GM19455 (cell line): ENCODE data around the gene TUBB4A.

Experiments
- ATAC-seq: cut with Tn5 transposase; IDR thresholded peaks from one replicate; pipeline ENCODE4 v1.9.1; 2021; ENCODE audit not compliant: unreplicated experiment

Gene TUBB4A

DNA sequence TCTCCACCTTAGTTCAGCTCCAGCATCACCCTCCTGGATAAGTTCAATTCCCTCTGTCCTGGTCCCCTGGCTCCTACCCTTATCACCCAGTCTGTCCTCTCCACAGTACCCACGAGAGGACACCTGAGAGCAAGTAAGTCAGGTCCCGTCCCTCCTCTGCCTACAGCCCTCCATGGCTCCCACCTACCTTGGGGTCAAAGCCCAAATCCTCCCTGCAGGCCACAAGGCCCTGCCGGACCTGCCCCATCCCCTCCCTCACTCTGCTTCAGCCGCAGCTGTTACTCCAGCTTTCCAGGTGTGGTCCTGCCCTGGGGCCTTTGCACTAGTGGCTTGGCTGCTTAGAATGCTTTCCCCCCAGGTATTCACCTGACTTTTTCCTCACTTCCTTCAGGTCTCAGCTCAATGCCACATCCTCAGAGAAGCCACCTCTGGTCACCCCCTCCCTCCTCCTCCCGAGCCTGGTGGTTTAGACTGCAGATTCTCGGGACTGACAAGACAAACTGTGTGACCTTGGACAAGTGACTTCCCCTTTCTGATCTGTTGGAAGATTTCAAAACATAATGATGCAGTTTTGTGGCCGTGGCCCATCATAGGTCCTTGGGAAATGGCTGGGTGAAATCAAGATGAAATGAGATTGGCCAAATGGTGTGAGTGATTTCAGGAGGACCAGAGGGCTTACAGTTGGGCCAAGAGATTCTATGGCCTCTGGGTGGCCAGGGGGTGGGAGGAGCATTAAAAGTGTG, 3.6 kb downstream of the TUBB4A start:
- ATAC-seq: no peak

DNA sequence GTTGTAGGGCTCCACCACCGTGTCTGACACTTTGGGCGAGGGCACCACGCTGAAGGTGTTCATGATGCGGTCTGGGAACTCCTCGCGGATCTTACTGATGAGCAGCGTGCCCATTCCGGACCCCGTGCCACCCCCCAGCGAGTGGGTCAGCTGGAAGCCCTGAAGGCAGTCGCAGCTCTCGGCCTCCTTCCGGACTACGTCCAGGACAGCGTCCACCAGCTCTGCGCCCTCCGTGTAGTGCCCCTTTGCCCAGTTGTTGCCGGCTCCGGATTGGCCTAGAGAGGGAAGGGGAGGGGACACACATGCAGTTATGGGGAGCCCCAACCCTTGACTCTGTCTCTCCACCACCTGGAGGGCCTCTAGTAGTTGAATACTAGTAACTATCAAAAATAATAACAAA, 6.2 kb downstream of the TUBB4A start:
- ATAC-seq: no peak

GRCh38 chr19:6494438-6495036, 7.6 kb downstream of the TUBB4A start:
- no peak for ATAC-seq

- ATAC-seq: no peak
Measured at GRCh38 chr19:6491802-6492592, 10.1 kb downstream of the TUBB4A start.

DNA sequence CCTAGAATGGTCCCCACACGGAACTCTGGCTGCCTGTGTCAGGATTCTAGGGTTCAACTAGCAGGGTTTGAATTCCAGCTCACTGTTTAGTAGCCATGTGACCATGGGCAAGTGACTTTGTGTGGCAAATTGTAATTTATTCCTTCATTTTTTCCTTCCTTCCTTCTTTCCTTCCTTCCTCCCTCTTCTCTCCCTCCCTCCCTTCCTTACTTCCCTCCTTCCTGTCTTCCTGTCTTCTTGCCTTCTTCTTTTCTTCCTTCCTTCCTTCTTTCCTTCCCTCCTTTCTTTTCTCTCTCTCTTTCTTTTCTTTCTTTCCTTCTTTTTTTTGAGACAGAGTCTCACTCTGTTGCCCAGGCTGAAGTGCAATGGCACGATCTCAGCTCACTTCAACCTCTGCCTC, 12.0 kb downstream of the TUBB4A start:
- ATAC-seq: no peak

DNA sequence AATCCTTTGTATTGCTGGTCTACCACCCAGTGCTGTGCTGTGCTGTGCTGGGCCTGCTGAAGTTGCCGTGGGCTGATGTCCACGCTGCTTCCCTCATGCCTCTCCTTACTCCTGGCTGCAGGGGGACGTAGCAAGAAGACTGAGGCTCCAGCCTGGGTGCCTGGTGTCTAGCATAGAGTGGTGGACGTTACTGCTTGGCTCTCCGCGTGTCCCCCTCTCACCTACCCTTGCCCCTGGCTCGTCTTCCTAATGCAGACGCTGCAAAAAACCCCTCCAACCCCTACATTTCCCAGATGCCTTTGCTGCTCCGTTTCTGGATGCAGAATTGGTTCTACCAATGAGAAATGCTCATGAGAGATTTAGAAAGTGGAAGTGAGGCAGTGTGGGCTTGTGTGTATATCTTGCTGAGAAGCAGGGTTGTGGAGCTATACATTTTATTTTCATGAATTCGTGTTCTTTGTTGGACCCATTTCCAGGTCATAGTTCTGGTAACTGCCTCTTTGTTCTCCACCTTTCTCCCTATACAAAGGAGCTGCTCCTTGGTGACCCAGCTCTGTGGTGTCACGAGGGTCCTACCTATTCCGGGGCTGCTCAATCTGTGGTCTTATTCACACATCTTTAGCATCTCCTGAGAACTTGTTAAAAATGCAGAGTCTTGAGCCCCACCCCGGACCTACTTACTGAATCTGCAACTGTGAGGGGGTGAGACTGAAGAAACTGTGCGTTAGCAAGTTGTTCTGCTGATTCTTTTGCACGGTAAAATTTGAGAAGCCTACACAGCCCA, 12.6 kb downstream of the TUBB4A start:
- ATAC-seq: peak; percentile 64

DNA sequence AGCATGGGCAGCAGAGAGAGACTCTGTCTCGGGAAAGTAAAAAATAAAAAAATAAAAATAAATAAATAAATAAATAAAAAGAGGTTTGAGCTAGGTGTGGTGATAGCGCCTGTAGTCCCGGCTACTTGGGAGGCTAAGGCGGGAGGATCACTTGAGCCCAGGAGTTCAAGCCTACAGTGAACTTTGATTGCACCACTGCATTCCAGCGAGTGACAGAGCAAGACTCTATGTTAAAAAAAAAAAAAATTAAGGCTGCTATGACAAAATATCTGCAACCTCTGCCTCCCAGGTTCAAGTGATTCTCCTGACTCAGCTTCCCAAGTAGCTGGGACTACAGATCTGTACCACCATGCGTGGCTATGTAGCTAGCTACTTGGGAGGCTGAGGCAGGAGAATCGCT, 17.3 kb downstream of the TUBB4A start:
- ATAC-seq: no peak

DNA sequence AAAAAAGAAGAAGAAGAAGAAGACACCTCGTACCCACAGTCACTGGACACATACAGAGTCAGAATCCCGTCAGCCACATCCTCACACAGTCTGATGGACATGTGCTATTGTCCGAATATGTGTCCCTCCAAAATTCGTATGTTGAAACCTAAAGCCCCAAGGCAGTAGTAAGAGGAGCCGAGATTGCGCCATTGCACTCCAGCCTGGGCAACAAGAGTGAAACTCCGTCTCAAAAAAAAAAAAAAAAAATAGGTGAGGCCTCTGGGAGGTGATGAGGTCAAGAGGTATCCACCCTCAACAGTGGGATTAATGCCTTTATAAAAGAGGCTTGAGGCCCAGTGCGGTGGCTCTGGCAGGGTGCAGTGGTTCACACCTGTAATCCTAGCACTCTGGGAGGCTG, 17.9 kb downstream of the TUBB4A start:
- no peak for ATAC-seq

- ATAC-seq: no peak
Measured at GRCh38 chr19:6483235-6483634, 18.9 kb downstream of the TUBB4A start.

- no peak for ATAC-seq
Measured at GRCh38 chr19:6482343-6482686, 19.8 kb downstream of the TUBB4A start.

GRCh38 chr19:6481541-6482342, 20.4 kb downstream of the TUBB4A start, which contains the start of gene DENND1C:
TSS of gene DENND1C (minus strand) at chr19:6481787. CDS start at chr19:6481695, 92 bp downstream.
- ATAC-seq: peak; percentile 76

DNA sequence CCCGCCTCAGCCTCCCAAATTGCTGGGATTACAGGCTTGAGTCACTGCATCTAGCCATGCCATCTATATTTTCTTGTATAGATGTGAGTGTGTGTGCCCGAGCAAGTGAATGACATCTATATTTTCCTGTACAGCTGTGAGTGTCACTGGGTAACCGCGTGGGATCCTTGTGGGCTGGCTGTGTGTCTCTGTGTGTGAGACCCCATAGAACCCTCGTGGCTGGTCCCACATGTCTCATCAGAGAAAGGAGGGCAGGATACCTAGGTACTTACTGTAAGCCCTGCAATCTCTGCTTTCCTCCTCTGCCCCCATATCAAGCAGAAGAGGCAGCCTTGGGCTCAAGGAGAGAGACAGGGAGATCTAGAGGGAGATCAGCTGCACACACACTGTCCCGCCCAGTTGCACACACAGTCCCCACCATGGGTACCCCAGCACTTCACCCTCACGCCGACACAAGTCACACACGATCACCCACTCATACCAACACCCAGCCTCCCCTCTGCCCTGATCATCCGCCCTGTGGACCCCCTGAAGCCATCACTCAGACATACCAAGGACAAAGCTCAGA, 21.2 kb downstream of the TUBB4A start:
- no peak for ATAC-seq

DNA sequence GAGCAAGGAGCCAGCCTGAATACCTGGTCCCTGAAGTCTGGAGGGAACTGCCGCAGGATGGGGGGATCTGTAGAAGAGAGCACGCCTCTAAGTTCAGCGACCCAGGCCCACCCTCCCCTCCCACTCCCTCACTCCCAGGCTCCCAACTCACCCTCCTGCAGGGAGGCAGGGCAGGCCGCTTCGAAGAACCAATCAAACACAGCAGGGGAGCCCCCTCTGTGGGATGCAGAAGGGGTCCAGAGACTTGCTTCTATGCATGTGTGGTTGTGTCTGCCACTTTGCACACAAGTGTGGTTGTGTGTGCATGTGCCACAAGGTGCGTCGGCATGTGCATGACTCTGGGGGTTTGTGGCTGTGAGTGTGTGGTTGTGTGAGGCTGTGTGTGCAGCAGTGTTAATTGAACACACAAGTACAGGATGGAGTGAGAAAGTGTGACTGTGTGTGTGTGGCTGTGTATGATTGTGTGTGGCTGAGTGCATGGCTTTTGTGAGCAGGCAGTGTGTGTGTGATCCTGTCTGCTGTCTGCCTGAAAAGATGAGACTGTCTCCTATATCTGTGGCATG, 22.2 kb downstream of the TUBB4A start:
- ATAC-seq: no peak

DNA sequence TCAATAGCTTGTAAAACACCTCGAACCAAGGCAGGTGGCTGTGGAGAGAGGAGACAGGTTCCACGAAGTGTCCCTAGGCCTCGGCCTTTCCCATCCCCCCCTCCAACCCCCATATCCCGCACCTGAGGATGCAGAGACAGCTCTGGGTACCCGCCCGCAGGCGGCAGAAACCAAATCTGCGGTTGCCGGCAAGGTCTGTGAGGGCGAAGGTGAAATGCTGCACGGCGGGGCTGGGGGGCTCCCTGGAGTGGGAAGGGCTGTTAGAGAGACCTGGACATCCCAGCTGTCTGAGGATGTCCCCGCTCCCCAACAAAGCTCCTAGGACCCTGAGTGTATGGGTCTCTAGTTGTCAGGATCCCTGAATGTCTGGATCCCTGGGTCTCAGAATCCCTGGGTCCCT, 23.3 kb downstream of the TUBB4A start:
- no peak for ATAC-seq

DNA sequence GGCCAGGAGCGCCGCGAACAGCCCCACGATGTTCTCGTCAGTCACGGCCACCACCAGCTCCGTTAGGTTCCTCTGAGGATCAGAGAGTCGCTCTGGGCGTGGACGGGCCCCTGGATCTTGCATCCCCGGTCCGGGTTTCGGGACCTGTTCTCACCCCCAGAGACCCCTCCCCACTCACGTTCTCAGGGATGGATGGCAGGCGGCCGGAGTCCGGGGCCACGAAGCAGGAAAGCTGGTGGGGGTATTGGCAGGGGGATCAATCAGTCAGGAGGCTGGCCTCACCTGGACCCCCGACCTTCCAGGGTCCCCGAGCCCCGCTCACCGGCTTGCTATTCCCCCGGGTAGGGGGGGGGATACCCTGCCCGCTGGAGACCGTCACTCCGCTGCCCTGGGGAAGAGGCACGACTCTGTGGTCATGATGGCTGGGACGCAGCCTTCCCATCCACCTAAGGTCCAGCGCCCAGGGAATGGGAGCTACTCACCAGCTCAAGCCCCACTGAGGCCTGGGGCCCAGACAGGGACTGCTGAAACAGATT, 25.1 kb downstream of the TUBB4A start:
- no peak for ATAC-seq

- ATAC-seq: no peak
Measured at GRCh38 chr19:6476155-6476895, 25.8 kb downstream of the TUBB4A start.

- ATAC-seq: no peak
Measured at GRCh38 chr19:6475321-6476108, 26.6 kb downstream of the TUBB4A start.

DNA sequence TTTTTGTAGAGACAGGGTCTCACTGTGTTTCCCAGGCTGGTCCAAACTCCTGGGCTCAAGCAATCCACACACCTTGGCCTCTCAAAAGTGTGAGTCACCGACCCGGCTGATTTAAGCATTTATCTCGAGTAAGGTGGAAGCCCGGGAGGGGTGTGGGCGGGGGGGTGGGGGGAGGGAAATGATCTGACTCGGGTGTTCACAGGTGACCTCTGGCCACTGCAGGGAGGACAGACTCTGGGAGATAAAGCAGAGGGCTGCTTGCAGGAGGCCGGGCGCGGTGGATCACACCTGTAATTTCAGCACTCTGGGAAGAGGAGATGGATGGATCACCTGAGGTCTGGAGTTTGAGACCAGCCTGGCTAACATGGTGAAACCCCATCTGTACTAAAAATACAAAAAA, 28.5 kb downstream of the TUBB4A start:
- ATAC-seq: no peak
